H9 (cell line): ENCODE data around the gene EIF4E3. TPM values are rescaled to one million over a fixed set of nuclear protein-coding genes. Genes with fewer than 3 reads are reported as not detected.

ENCODE experiments used
- DNase-seq: peaks from one replicate; pipeline ENCODE4 v3.0.0-alpha.2; 2017
- H2AFZ ChIP-seq: one replicate; pipeline ENCODE4 v1.6.1; 2013; ENCODE audit warnings: mild to moderate bottlenecking, low read length, control low read depth, moderate library complexity
- H2AK5ac ChIP-seq: 2 replicates; pipeline ENCODE4 v1.6.1; 2013; ENCODE audit warnings: low read length, control low read depth, mixed read lengths; ENCODE audit not compliant: insufficient read length
- H2BK120ac ChIP-seq: one replicate; pipeline ENCODE4 v1.6.1; 2013; ENCODE audit warnings: low read depth, mild to moderate bottlenecking, low read length, control low read depth, inconsistent platforms; ENCODE audit not compliant: poor library complexity, severe bottlenecking
- H2BK12ac ChIP-seq: 2 replicates; pipeline ENCODE4 v1.6.1; 2013; ENCODE audit warnings: low read length, control low read depth, mixed read lengths, low read depth; ENCODE audit not compliant: insufficient read length
- H2BK15ac ChIP-seq: 2 replicates; pipeline ENCODE4 v1.6.1; 2013; ENCODE audit warnings: low read depth, low read length, control low read depth
- H2BK20ac ChIP-seq: one replicate; pipeline ENCODE4 v1.6.1; 2013; ENCODE audit warnings: low read depth, mild to moderate bottlenecking, low read length, control low read depth, inconsistent platforms; ENCODE audit not compliant: poor library complexity, severe bottlenecking
- H2BK5ac ChIP-seq: 2 replicates; pipeline ENCODE4 v1.6.1; 2013; ENCODE audit warnings: low read length, control low read depth, mixed read lengths; ENCODE audit not compliant: insufficient read length
- H3K14ac ChIP-seq: 2 replicates; pipeline ENCODE4 v1.6.1; 2013; ENCODE audit warnings: low read length, control low read depth; ENCODE audit not compliant: insufficient read depth
- H3K18ac ChIP-seq: 2 replicates; pipeline ENCODE4 v1.6.1; 2013; ENCODE audit warnings: low read depth, mild to moderate bottlenecking, mixed read lengths, low read length, control low read depth; ENCODE audit not compliant: insufficient read length
- H3K23ac ChIP-seq: 2 replicates; pipeline ENCODE4 v1.6.1; 2013; ENCODE audit warnings: low read length, control low read depth, mixed read lengths, low read depth; ENCODE audit not compliant: insufficient read length
- H3K23me2 ChIP-seq: 2 replicates; pipeline ENCODE4 v1.6.1; 2013; ENCODE audit warnings: low read depth, mild to moderate bottlenecking, mixed read lengths, low read length, control low read depth; ENCODE audit not compliant: insufficient read length, poor library complexity, severe bottlenecking
- H3K27ac ChIP-seq: 2 replicates; pipeline ENCODE4 v1.5.1; 2013; ENCODE audit warnings: low read length, control low read depth, mixed read lengths, low read depth; ENCODE audit not compliant: insufficient read length
- H3K27me3 ChIP-seq: 2 replicates; pipeline ENCODE4 v1.6.1; 2013; ENCODE audit warnings: low read length, control low read depth, inconsistent platforms; ENCODE audit not compliant: insufficient read depth
- H3K4ac ChIP-seq: 2 replicates; pipeline ENCODE4 v1.6.1; 2013; ENCODE audit warnings: low read depth, mild to moderate bottlenecking, control low read depth, inconsistent platforms, low read length, moderate library complexity
- H3K4me1 ChIP-seq: 2 replicates; pipeline ENCODE4 v1.6.1; 2013; ENCODE audit warnings: low read length, control low read depth, inconsistent platforms; ENCODE audit not compliant: insufficient read depth
- H3K4me2 ChIP-seq: 2 replicates; pipeline ENCODE4 v1.6.1; 2013; ENCODE audit warnings: low read length, control low read depth, mixed read lengths; ENCODE audit not compliant: insufficient read length, insufficient read depth
- H3K56ac ChIP-seq: 2 replicates; pipeline ENCODE4 v1.6.1; 2013; ENCODE audit warnings: low read depth, mild to moderate bottlenecking, mixed read lengths, low read length, control low read depth; ENCODE audit not compliant: insufficient read length
- H3K79me1 ChIP-seq: 2 replicates; pipeline ENCODE4 v1.6.1; 2013; ENCODE audit warnings: low read depth, mild to moderate bottlenecking, moderate library complexity, low read length, control low read depth, inconsistent platforms; ENCODE audit not compliant: insufficient read depth, poor library complexity, severe bottlenecking
- H3K79me2 ChIP-seq: 2 replicates; pipeline ENCODE4 v1.6.1; 2013; ENCODE audit warnings: low read length, control low read depth, inconsistent platforms; ENCODE audit not compliant: insufficient read depth
- H3K9ac ChIP-seq: 2 replicates; pipeline ENCODE4 v1.6.1; 2013; ENCODE audit warnings: low read length, control low read depth, mixed read lengths; ENCODE audit not compliant: insufficient read length; ENCODE audit errors: extremely low read depth
- H3K9me3 ChIP-seq: one replicate; pipeline ENCODE4 v1.6.1; 2013; ENCODE audit warnings: low read depth, low read length, inconsistent platforms; ENCODE audit not compliant: control insufficient read depth
- H3T11ph ChIP-seq: one replicate; pipeline ENCODE4 v1.6.1; 2013; ENCODE audit warnings: mild to moderate bottlenecking, low read length, control low read depth, inconsistent platforms
- H4K20me1 ChIP-seq: one replicate; pipeline ENCODE4 v1.6.1; 2013; ENCODE audit not compliant: control insufficient read depth, insufficient read length, insufficient read depth
- H4K5ac ChIP-seq: 2 replicates; pipeline ENCODE4 v1.6.1; 2013; ENCODE audit warnings: low read depth, mild to moderate bottlenecking, mixed read lengths, low read length, control low read depth; ENCODE audit not compliant: insufficient read length
- H4K8ac ChIP-seq: replicated peaks from 2 replicates; pipeline ENCODE4 v1.6.1; 2013; ENCODE audit warnings: low read length, control low read depth, mixed read lengths, low read depth; ENCODE audit not compliant: insufficient read length
- H4K91ac ChIP-seq: 2 replicates; pipeline ENCODE4 v1.6.1; 2013; ENCODE audit warnings: low read depth, mild to moderate bottlenecking, moderate library complexity, mixed read lengths, low read length, control low read depth; ENCODE audit not compliant: insufficient read length
- H3K27ac Mint-ChIP-seq, 3 experiments: 2 replicates in 2 of 3; 3 replicates in 1 of 3; pipeline ENCODE4 v1.8.0; 2020 to 2021; ENCODE audit warnings: mixed read lengths in 3 of 3, mild to moderate bottlenecking in 1 of 3, moderate library complexity in 1 of 3
- H3K27me3 Mint-ChIP-seq: 2 replicates; pipeline ENCODE4 v1.8.0; 2021; ENCODE audit warnings: low read depth, mild to moderate bottlenecking, moderate library complexity, mixed read lengths
- H3K36me3 Mint-ChIP-seq, 3 experiments: 2 replicates in 2 of 3; 3 replicates in 1 of 3; pipeline ENCODE4 v1.8.0; 2020 to 2021; ENCODE audit warnings: low read depth in 3 of 3, mixed read lengths in 3 of 3; ENCODE audit not compliant: insufficient read depth in 1 of 3
- H3K4me1 Mint-ChIP-seq, 2 experiments: 2 replicates each; pipeline ENCODE4 v1.8.0; 2020; ENCODE audit warnings: mixed read lengths in 2 of 2
- H3K4me3 Mint-ChIP-seq, 2 experiments: 2 replicates in 1 of 2; 3 replicates in 1 of 2; pipeline ENCODE4 v1.8.0; 2020 to 2021; ENCODE audit warnings: mild to moderate bottlenecking in 2 of 2, mixed read lengths in 2 of 2, moderate library complexity in 1 of 2
- H3K9me3 Mint-ChIP-seq, 2 experiments: 2 replicates in 1 of 2; 3 replicates in 1 of 2; pipeline ENCODE4 v1.8.0; 2020; ENCODE audit warnings: mild to moderate bottlenecking in 2 of 2, mixed read lengths in 2 of 2, moderate library complexity in 1 of 2
- CTCF ChIP-seq: fragments of 200-600 bp; sonication (generic); conservative IDR thresholded peaks from 3 replicates; pipeline ENCODE4 v1.8.0; 2021; ENCODE audit warnings: antibody characterized with exemption, mild to moderate bottlenecking
- WGBS: extraction: QIAGEN DNeasy Blood & Tissue Kit; methylation state at CpG from one replicate; pipeline ENCODE4 v1.1.7; 2013; ENCODE audit warnings: missing lambda C conversion rate, low lambda C conversion rate, mixed read lengths; ENCODE audit not compliant: insufficient read length; ENCODE audit errors: extremely low coverage; 5-methylcytosine and 5-hydroxymethylcytosine counted together
- total RNA-seq: library from RNA; stranded (reverse); gene quantifications from 2 replicates; pipeline ENCODE4 v1.2.1, GENCODE V29; 2021

Gene EIF4E3
- total RNA-seq, 1 experiment from 2014 or later: 12.9 TPM

- no peak overlapping the region for H3K14ac ChIP-seq
- H3K9me3 Mint-ChIP-seq: 0 out of 5 replicates have a peak, but pooled peaks cover 0 to under 1% of the 10 kb centered on the region in 2 experiments
- H4K8ac ChIP-seq: no peak overlapping the region
- H3K9ac ChIP-seq: no peak overlapping the region
- H3K23ac ChIP-seq: no peak overlapping the region
- no peak overlapping the region for H2BK5ac ChIP-seq
- no peak overlapping the region for H2AK5ac ChIP-seq
- no peak overlapping the region for H3T11ph ChIP-seq
- H3K27me3 ChIP-seq: no peaks in the 10 kb centered on the region
- no peak overlapping the region for H4K91ac ChIP-seq
- H2AFZ ChIP-seq: no peak overlapping the region
- H2BK12ac ChIP-seq: no peak overlapping the region
- no peak for TF ChIP-seq CTCF
- no peak overlapping the region for H3K27ac ChIP-seq
- no peak overlapping the region for H3K18ac ChIP-seq
- no peak overlapping the region for H3K27ac Mint-ChIP-seq
- no peak overlapping the region for H3K4me3 Mint-ChIP-seq
- no peak for DNase-seq
- no peaks in the 10 kb centered on the region for H4K20me1 ChIP-seq
- no CpG with 5 or more reads among the region's 1 CpG for WGBS
- peaks cover 10% of the 10 kb centered on the region; the same call in 1 of the 2 replicates for H3K4me1 ChIP-seq
- H3K4ac ChIP-seq: no peak overlapping the region
- H3K79me1 ChIP-seq: no peaks in the 10 kb centered on the region
- H3K4me2 ChIP-seq: no peak overlapping the region
- H3K56ac ChIP-seq: no peak overlapping the region
- no peaks in the 10 kb centered on the region for H3K79me2 ChIP-seq
- peaks cover 15 to 29% of the 10 kb centered on the region in 2 experiments for H3K4me1 Mint-ChIP-seq
- H3K27me3 Mint-ChIP-seq: no peaks in the 10 kb centered on the region
- no peak overlapping the region for H2BK15ac ChIP-seq
- H2BK20ac ChIP-seq: no peak overlapping the region
- no peaks in the 10 kb centered on the region for H3K9me3 ChIP-seq
- H3K23me2 ChIP-seq: no peaks in the 10 kb centered on the region
- no peak overlapping the region for H2BK120ac ChIP-seq
- H3K36me3 Mint-ChIP-seq: no peaks in the 10 kb centered on the region
- no peak overlapping the region for H4K5ac ChIP-seq
Measured at GRCh38 chr3:71673486-71673885, 51.7 kb downstream of the EIF4E3 start.
